GM21529 (cell line): ENCODE measurements around the gene PSMB3.
A peak's percentile ranks its signal among the peaks of the same experiment; 100 is the strongest.

Source experiments
- ATAC-seq: cut with Tn5 transposase; IDR thresholded peaks from one replicate; pipeline ENCODE4 v1.9.1; 2021; ENCODE audit not compliant: unreplicated experiment

The PSMB3 gene

DNA sequence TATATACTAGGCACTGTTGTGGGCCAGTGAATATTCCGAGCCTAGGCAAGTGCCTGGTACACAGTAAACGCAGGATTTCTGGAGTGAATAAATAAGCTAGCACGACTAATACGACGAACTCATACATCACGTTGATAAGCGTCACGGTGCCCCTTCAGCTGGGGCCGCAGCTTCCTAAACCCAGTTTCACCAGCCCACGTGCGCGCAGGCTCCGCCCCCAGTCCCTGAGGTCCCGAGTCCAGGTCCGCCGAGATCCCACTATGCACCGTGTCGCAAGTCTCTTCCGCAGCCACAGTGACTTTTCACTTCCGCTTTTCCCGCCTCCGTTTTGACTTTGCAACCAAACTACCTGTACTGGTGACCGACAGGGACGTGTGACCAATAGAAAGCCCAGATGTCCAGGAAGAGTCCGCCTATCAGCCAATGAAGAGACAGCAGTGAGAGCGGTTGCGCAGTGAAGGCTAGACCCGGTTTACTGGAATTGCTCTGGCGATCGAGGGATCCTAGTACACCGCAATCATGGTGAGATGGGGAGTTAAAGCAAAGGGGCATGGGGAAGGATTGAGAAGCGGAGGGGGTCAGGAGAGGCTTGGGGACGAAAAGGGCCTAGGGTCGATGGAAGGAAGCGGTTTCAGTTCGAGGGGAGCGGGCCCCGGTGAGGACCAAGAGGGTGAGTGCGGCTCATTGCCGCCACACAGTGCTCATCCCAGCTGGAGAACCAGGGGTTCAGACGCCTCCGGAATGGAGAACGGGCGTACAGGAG, at the start of gene PSMB3:
Gene PSMB3 (plus strand): TSS at position 434 of the 763 bp plus-strand sequence. CDS start 86 bp downstream, at position 520.
- ATAC-seq: peak; percentile 78

DNA sequence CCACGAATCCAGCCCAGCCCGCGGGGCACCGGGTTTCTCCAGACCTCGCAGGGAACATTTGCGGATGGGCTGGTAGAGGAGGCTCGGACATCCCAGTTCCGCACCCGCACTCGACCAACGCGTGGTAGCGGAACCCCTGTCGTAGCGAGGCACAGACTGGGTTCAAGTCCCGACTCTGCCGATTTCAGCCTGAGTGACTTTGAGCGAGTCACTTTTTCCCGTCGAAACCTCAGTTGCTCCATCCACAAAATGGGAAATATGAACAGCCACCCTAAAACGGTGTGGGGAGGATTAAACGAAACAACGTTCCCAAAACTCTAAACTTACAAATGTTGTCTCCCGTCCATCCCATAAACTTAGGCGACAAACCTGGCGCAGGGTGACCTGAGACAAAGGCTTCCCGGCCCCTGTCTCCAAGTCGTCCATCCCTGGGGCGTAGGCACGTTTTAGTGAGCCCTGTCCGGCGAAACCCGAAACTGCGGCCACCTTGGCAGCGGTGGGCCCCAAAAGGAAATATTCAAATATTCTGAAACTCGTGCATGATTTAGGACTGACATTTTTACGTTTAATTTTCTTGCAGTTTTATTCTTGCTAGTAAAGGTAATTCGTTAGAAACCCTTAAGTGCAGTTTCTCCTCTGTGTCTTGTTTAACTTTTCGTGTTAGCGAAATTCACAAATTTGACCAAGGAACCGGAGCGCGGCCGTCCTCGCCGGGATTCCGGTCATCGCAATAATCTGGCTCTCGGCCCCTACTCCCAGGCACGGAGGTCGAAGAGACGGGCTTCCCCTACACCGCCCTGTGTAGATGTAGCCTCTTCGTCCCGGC, 49.4 kb upstream of the PSMB3 start:
- ATAC-seq: no peak

DNA sequence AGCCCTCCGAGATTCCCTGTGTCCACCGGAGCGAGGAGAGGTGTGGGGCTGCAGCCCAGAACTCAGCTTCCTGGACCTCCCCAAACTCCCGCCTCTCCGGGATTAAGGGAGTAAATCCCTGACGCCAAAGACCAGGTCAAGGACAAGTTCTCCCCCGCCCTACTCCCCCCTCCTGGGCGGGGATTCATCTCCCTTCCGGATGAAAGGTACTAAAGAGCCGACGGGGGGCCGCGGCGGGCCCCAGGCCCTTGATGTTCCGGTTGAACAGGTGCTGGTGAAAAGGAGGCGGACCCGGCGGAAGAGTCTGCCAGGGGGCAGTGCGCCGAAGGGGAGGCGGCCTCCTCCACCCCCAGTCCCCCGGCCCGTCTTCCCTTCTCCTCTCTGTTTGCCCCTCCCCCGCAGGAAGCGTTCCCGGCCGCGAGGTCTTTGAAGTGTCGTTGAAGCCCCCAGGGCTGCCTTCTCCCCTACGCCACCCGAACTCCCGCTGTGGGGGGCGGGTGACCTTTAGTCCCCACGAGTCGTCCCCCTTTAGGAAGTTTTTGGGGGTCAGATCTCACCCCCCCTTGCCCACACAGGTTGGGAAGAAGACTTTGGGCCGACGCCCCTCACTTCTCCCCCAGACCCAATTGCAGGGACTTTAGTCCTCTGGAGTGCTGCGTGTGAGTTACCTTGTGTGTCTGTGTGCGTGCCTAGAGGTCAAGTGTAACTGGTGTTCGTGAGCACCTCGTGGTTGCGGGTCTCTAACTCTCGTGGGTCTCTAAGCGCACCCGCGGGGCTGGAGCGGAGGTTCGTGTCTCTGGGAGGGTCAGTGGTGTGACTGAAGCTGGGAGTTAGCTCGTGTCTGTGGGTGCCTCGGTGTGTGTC, 48.6 kb upstream of the PSMB3 start:
- ATAC-seq: no peak

DNA sequence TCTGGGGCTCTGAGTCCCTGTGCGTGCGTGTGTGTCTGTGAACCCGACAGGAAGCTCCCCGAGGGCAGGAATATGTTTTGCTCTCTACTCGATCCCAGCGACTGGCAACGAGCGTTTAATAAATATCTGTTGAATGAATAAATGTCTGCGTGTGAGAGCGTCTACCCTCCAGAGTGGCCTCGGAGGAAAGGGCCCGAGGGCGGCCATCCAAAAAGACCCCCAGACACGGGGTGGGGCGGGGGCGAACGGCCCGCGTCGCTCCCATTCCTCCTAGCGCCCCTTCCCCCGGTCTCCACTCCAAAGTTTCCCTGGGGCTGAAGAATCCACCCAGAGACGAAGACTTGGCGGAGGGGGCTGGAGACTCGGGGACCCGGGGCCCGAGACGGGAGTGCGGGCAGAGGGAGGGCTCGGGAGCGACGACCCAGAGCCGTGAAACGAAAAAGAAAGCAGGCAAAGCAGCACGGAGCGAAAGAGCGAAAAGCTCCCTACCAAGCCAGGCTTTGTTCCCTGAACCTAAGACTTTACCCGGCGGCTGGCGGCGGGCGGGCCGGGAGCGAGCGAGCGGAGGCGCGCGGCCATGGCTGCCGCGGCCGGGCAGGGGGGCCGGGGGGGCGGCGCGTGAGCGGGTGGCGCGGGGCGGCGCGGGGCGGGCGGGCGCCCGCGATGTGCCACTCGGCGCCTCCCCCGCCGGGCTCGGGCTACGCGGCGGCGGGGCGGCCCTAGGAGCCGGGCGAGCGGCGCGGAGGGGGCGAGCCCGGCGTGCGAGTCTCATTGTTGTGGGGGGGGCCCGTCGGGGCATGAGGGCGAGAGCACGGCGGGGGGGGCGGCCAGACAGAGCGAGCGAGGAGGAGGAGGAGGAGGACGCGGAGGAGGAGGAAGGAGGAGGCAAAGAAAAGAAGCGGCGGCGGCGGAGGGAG, 47.7 kb upstream of the PSMB3 start, which contains the start of gene MLLT6:
Gene MLLT6 (plus strand): TSS at position 668 of the 917 bp plus-strand sequence. CDS start 360 bp downstream, outside the sequence.
- ATAC-seq: no peak

GRCh38 chr17:38705523-38705802, 47.1 kb upstream of the PSMB3 start:
- no peak for ATAC-seq

- no peak for ATAC-seq
These were observed 46.6 kb upstream of the PSMB3 start for GRCh38 chr17:38705803-38706504.

GRCh38 chr17:38706505-38707216, 45.9 kb upstream of the PSMB3 start:
- no peak for ATAC-seq

DNA sequence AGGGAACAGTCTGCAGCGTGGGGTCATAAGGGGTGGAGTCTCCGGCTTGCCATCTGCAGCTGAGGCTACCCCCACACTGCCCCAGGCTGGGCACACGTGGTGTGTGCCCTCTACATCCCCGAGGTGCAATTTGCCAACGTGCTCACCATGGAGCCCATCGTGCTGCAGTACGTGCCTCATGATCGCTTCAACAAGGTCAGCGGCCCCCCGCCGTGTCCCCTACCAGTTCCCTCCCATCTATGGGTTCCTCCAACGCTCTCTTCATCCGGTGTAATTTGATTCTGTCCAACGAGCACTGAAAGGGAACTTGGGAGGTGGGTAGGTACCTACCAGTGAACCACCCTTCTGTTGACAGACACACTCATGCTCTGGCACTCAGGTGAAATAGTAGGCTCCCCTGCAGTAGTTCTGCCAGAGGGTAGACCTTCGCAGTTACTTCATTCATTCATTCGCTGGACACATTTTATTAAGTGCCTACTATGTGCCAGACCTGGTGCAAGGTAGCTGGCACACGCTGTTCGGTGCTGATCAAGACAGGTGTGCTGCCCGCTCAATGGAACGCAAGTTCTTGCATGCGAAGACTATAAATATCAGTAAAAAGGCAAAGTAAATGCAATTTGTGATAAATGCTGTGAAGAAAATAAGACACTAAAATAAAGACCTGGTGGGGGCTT, 44.7 kb upstream of the PSMB3 start:
- ATAC-seq: no peak

- ATAC-seq: no peak
These were observed 43.3 kb upstream of the PSMB3 start for GRCh38 chr17:38709104-38709820.

DNA sequence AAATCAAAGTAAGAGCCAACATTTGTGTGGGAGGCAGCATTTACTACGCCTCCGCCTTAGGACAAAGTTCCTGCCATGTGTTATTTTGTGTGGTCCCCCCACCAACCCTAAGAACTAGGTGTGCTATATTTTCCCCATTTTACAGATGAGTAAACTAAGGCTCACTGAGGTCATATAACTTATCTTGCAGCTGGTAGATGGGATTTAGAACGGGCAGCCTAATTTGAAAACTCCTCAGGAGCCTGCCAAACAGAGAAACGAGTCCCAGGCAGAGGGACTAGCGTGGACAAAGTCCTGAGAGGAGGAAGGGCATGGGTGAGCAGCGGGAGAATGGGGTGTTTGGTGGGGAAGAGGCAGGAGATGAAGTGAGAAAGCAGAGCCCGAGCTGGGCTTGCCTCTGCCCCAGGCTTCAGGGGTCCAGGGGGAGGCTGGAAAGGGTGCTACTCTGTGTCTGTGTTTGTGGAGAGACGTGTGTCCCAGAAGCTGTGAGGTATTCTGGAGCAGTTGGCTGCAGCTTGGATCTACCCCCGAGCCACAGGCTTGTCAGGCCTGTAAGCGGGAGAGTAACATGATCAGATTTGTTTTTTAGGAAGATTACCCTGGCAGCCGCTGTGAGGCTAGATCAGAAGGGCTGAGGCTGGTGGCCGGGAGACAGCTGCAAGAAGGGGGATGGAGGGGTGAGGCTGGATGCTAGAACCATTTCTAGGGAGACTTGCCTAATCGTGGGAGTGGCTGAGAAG, 42.5 kb upstream of the PSMB3 start:
- ATAC-seq: no peak

GRCh38 chr17:38710604-38710962, 42.0 kb upstream of the PSMB3 start:
- no peak for ATAC-seq

DNA sequence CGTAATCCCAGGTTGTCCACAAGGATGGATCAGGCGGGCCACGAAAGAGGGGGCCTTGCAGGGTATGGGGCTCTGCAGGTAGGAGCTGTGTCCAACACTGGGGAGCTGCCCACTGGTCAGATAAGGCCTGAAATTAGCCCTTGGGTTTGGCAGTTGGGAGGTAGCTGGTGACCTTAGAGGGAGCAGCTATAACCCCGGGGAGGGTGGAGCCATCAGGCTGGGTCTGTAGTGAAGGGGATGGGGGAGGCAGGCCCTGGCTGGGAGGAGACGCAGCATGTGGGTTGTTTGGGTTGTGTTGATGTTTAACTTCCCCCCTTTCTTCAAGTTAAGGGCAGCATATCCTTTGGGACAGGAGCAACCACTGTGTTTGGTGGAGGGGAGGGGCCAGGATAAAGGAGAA, 41.6 kb upstream of the PSMB3 start:
- no peak for ATAC-seq

DNA sequence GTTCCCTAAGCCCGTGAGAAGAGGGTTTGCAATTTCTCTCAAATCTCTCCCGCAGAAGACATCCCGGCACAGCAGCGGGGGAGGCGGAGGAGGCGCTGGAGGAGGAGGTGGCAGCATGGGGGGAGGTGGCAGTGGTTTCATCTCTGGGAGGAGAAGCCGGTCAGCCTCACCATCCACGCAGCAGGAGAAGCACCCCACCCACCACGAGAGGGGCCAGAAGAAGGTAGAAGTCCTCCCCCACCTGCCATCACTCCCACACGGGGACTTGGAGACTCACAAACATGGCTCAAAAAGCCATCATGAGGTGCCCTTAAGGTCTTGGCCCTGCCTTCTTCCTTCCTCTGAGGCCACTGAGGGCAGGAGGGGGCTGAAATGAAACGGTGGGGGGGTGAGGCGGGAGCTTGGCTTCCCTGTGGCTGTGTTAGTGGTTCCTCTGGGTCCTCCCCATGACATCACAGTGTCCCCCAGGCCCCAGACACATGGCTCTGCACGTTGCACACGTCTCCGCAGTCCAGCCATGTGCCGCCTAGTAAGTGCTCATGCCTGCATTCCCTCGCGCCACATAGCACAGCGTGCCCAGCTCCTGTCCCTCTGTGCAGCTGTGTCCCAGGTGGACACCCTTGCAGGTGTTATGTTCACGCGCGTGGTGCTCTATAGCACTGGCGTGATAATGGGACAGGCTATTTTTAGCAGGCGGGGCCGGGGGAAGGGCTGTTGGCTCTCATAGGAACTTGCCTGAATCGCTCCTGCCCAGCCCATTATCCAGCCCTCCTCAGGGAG, 40.6 kb upstream of the PSMB3 start:
- no peak for ATAC-seq

- ATAC-seq: no peak
These were observed 39.9 kb upstream of the PSMB3 start for GRCh38 chr17:38712593-38712992.

DNA sequence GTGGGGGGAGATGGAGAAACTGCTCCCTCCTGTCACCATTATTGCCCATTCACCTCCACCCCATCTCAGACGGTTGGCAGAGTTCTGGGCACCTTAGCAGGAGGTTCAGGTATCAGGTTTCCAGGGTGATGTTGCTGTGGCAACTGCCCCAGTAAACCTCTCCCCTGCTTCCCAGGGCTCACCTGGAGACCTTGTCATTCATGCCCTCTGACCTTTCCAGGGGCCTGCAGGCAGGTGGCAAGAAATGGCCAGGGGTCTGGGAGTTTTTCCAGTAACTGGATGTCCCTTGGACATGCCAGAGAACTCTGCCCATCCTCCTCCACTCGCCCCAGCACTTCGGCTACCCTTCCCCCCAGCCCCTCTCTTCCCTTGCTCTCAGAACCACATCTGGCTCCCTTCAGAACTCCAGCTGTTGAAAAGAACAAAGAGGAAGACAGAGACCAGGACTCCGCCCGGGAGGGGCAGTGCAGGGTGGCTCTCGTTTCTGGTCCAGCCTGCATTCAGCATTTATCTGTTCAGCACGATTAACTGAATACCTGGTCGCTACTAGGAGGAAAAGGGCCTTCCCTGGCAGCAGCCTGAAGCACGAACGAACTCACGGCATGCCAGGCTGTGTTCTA, 39.0 kb upstream of the PSMB3 start:
- ATAC-seq: no peak
